ENCODE data around the gene PSPN. TPM values are rescaled to one million over a fixed set of nuclear protein-coding genes. Genes with fewer than 3 reads are reported as not detected.
A peak's percentile ranks its signal among the peaks of the same experiment; 100 is the strongest.

Gene PSPN
- total and polyA plus RNA-seq, 2 of the 13 experiments (the other 11 are each of a cell fraction or from before 2014, with no cell fraction given), result 0.69 to 1.1 TPM

- TF ChIP-seq ZNF563 (CRISPR knock-in tag; IDR thresholded peaks at IDR 0.05) (0 out of 2 replicates have a peak, but pooled peaks have one; percentile 26), ZNF180 (CRISPR knock-in tag; IDR thresholded peaks at IDR 0.05; ENCODE audit: borderline replicate concordance, low read depth) (no peak), ZFP37 (CRISPR knock-in tag; IDR thresholded peaks at IDR 0.05; ENCODE audit: borderline replicate concordance) (no peak), NAIF1 (CRISPR knock-in tag; IDR thresholded peaks at IDR 0.05; ENCODE audit: borderline replicate concordance) (0 out of 2 replicates have a peak, but pooled peaks have one; percentile 13), ZBTB7B (CRISPR knock-in tag; IDR thresholded peaks at IDR 0.05) (peak; percentile 41; the same call in 1 of the 2 replicates), ZNF652 (CRISPR knock-in tag; IDR thresholded peaks at IDR 0.05; ENCODE audit: borderline replicate concordance, low read depth) (0 out of 2 replicates have a peak, but pooled peaks have one; percentile 41), RFX5 (IDR thresholded peaks at IDR 0.05; ENCODE audit: low read depth, low read length) (peak; percentile 96), SNRNP70 (IDR thresholded peaks at IDR 0.05; ENCODE audit: low read depth, low read length) (no peak), HMG20A (CRISPR knock-in tag; IDR thresholded peaks at IDR 0.05; ENCODE audit: borderline replicate concordance) (peak; percentile 56; the same call in 1 of the 2 replicates), HDAC1 (CRISPR knock-in tag; IDR thresholded peaks at IDR 0.05) (0 out of 2 replicates have a peak, but pooled peaks have one; percentile 10), GPBP1L1 (CRISPR knock-in tag; IDR thresholded peaks at IDR 0.05) (no peak), HMGXB4 (CRISPR knock-in tag; IDR thresholded peaks at IDR 0.05; ENCODE audit: borderline replicate concordance in 1 of 2, low read depth in 1 of 2) (0 out of 4 replicates have a peak, but pooled peaks of 1 of the 2 experiments have one; percentile 33), PAXIP1 (CRISPR knock-in tag; conservative IDR thresholded peaks at IDR 0.05) (peak; percentile 80), GLI4 (CRISPR knock-in tag; IDR thresholded peaks at IDR 0.05; ENCODE audit: borderline replicate concordance) (no peak), RFX3 (CRISPR knock-in tag; IDR thresholded peaks at IDR 0.05) (peak; percentile 86)
- TF ChIP-seq, protein P1, sequence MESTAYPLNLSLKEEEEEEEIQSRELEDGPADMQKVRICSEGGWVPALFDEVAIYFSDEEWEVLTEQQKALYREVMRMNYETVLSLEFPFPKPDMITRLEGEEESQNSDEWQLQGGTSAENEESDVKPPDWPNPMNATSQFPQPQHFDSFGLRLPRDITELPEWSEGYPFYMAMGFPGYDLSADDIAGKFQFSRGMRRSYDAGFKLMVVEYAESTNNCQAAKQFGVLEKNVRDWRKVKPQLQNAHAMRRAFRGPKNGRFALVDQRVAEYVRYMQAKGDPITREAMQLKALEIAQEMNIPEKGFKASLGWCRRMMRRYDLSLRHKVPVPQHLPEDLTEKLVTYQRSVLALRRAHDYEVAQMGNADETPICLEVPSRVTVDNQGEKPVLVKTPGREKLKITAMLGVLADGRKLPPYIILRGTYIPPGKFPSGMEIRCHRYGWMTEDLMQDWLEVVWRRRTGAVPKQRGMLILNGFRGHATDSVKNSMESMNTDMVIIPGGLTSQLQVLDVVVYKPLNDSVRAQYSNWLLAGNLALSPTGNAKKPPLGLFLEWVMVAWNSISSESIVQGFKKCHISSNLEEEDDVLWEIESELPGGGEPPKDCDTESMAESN (CRISPR knock-in tag; conservative IDR thresholded peaks at IDR 0.05), result peak; percentile 28; the same call in 1 of the 2 replicates
Observed at GRCh38 chr19:6402837-6403608, 27.3 kb upstream of the PSPN start (continued).

Data from HepG2 (cell line).